Subcutaneous adipose tissue (tissue), 4 donors: Measurements from ENCODE around the gene BMP3. TPM values are rescaled to one million over a fixed set of nuclear protein-coding genes. Genes with fewer than 3 reads are reported as not detected.

Source experiments
- CTCF ChIP-seq: fragments of 450-650 bp; IDR thresholded peaks from one replicate; pipeline ENCODE4 v1.5.1; 2016; ENCODE audit warnings: low read depth, mild to moderate bottlenecking, control low read depth, antibody characterized with exemption, moderate library complexity
- total RNA-seq, 4 donors: library from RNA; depleted of rRNA; stranded (reverse); fragments of >200 nt; gene quantifications; one replicate each; pipeline ENCODE4 v1.1.0, GENCODE V29; 2016

BMP3 gene
- total RNA-seq, 4 donors from 2014 or later: 1.5 to 33.3 (median 5.5) TPM

GRCh38 chr4:81019006-81019405 is 11.5 kb upstream of the BMP3 start:
- no peak for TF ChIP-seq CTCF

GRCh38 chr4:81021142-81021944 is 9.2 kb upstream of the BMP3 start:
- TF ChIP-seq CTCF: no peak

GRCh38 chr4:81021981-81022380 is 8.5 kb upstream of the BMP3 start:
- no peak for TF ChIP-seq CTCF

GRCh38 chr4:81023484-81023883 is 7.0 kb upstream of the BMP3 start:
- TF ChIP-seq CTCF: no peak

- no peak for TF ChIP-seq CTCF
Observed at GRCh38 chr4:81030981-81031791, 678 bp downstream of the BMP3 start.

- no peak for TF ChIP-seq CTCF
Observed at GRCh38 chr4:81031796-81032551, 1.5 kb downstream of the BMP3 start.
